Memory B cell (primary cell): ENCODE results near the gene RPE65.
A peak's percentile ranks its signal among the peaks of the same experiment; 100 is the strongest.

ENCODE experiments used
- ATAC-seq: fragments of 150-1000 bp; cut with Tn5 transposase; 2 replicates; pipeline ENCODE4 v1.10.0; 2021; ENCODE audit warnings: low read depth, mild to moderate bottlenecking, moderate library complexity
- DNase-seq, 2 donors: peaks; one replicate each; pipeline ENCODE4 v3.0.0; 2022; ENCODE audit warnings: low spot score in 2 of 2
- H3K27ac Mint-ChIP-seq: one replicate; pipeline ENCODE4 v1.8.0; 2022; ENCODE audit warnings: mild to moderate bottlenecking, moderate library complexity, mixed read lengths
- H3K27me3 Mint-ChIP-seq: one replicate; pipeline ENCODE4 v1.8.0; 2022; ENCODE audit warnings: mixed read lengths
- H3K36me3 Mint-ChIP-seq: one replicate; pipeline ENCODE4 v1.8.0; 2022; ENCODE audit warnings: mild to moderate bottlenecking, mixed read lengths
- H3K4me1 Mint-ChIP-seq: one replicate; pipeline ENCODE4 v1.8.0; 2022; ENCODE audit warnings: mixed read lengths
- H3K4me3 Mint-ChIP-seq: one replicate; pipeline ENCODE4 v1.8.0; 2022; ENCODE audit warnings: mild to moderate bottlenecking, moderate library complexity, mixed read lengths
- H3K9me3 Mint-ChIP-seq: one replicate; pipeline ENCODE4 v1.8.0; 2022; ENCODE audit warnings: mixed read lengths

Gene RPE65

GRCh38 chr1:68473060-68473459, 23.3 kb upstream of the RPE65 start:
- Mint-ChIP-seq H3K27ac (no peak overlapping the region), H3K27me3 (no peaks in the 10 kb centered on the region), H3K36me3 (no peaks in the 10 kb centered on the region), H3K4me3 (no peak overlapping the region), H3K9me3 (peaks cover 1% of the 10 kb centered on the region), H3K4me1 (no peaks in the 10 kb centered on the region)
- ATAC-seq = no peak
- no peak for DNase-seq

DNA sequence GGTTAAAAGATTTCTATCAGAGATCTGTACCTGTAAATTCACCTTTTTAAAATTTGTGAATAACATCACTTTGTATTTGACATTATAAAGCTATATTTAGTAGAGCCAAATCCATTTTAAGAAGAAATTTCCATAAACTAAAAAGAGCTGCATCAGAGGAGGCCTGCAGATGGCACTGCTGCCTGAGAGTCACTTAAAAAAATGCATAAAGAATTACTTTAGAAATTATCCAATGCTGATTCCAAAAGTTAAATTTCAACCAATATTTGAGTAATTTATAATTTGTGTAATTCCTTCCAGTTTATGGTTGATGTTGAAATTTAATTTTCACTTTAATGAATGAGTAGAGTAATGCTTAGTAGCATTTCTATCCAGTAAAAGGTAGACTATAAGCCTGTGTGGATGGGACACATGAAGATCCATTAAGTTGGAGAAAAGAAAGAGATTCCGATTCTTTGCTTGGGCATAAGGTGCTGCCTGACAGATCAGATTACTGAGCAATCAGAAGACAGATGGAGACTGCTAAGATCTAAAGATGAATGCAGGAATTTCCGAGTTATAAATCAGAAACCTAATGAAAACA, 20.7 kb upstream of the RPE65 start:
- DNase-seq = no peak
- Mint-ChIP-seq H3K4me3 (no peak overlapping the region), H3K4me1 (no peaks in the 10 kb centered on the region), H3K9me3 (peaks cover 1% of the 10 kb centered on the region), H3K27ac (no peak overlapping the region), H3K36me3 (no peaks in the 10 kb centered on the region), H3K27me3 (no peaks in the 10 kb centered on the region)
- no peak for ATAC-seq

GRCh38 chr1:68464891-68465290, 15.1 kb upstream of the RPE65 start:
- H3K27me3 Mint-ChIP-seq = peaks cover 10% of the 10 kb centered on the region
- H3K4me3 Mint-ChIP-seq = no peak overlapping the region
- H3K4me1 Mint-ChIP-seq = no peaks in the 10 kb centered on the region
- peaks cover 3% of the 10 kb centered on the region for H3K36me3 Mint-ChIP-seq
- peaks cover 8% of the 10 kb centered on the region for H3K9me3 Mint-ChIP-seq
- ATAC-seq (no peak), DNase-seq (no peak)
- H3K27ac Mint-ChIP-seq = no peak overlapping the region

DNA sequence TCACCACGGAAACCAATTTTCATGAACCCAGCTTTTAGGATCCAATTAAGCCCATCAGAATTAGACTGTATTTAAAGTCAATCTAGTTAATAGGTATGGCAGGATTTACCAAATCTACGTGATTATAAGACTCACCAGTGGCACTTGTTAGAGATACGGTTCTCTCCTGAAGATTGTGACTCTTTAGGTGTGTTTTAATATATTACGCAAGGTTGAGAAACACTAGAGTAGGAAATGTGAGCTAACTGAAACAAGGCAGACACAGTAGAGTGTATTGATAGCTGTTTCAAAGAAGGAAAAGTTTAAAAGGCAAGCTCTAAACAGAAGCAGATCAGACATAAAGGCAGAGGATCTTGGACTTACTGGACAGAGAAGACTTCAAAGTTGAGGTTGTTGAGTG, 11.2 kb upstream of the RPE65 start:
- Mint-ChIP-seq H3K27ac (no peak overlapping the region), H3K27me3 (peaks cover 12% of the 10 kb centered on the region), H3K4me1 (no peaks in the 10 kb centered on the region), H3K9me3 (peaks cover 8% of the 10 kb centered on the region), H3K4me3 (no peak overlapping the region), H3K36me3 (peaks cover 3% of the 10 kb centered on the region)
- ATAC-seq = no peak
- no peak for DNase-seq

GRCh38 chr1:68459796-68460195, 10.0 kb upstream of the RPE65 start:
- peaks cover 7% of the 10 kb centered on the region for H3K27me3 Mint-ChIP-seq
- no peak for ATAC-seq
- no peaks in the 10 kb centered on the region for H3K4me1 Mint-ChIP-seq

GRCh38 chr1:68459091-68459490, 9.3 kb upstream of the RPE65 start:
- no peak overlapping the region for H3K27ac Mint-ChIP-seq
- H3K4me1 Mint-ChIP-seq = no peaks in the 10 kb centered on the region
- H3K9me3 Mint-ChIP-seq = peaks cover 3% of the 10 kb centered on the region
- H3K36me3 Mint-ChIP-seq = peaks cover 3% of the 10 kb centered on the region
- no peak overlapping the region for H3K4me3 Mint-ChIP-seq
- DNase-seq (no peak), ATAC-seq (no peak)
- peaks cover 2% of the 10 kb centered on the region for H3K27me3 Mint-ChIP-seq

More at GRCh38 chr1:68459796-68460195, 10.0 kb upstream of the RPE65 start:
- Mint-ChIP-seq H3K4me3 (no peak overlapping the region), H3K27ac (no peak overlapping the region), H3K36me3 (peaks cover 3% of the 10 kb centered on the region), H3K9me3 (peaks cover 8% of the 10 kb centered on the region)
- no peak for DNase-seq

DNA sequence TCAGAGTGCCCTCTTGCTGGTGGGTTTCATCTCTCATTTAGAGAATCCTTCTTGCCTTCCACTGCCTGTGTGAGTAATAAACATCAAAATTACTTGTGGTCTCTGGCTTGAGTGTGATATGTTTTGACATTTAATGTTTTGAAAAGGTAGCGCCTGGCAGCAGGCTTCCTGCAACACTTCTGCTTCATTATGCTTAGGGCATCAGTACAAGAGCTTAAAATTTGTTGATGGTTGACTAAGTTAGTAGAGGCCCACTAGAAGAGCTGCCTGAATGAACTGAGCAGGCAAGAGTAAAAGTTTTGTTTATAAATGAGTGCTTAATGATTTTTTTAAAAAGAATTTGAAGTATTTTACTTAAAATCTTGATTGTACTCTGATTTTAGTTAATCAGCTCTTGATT, 6.4 kb upstream of the RPE65 start:
- no peak for DNase-seq
- Mint-ChIP-seq H3K9me3 (no peaks in the 10 kb centered on the region), H3K4me3 (no peak overlapping the region)

DNA sequence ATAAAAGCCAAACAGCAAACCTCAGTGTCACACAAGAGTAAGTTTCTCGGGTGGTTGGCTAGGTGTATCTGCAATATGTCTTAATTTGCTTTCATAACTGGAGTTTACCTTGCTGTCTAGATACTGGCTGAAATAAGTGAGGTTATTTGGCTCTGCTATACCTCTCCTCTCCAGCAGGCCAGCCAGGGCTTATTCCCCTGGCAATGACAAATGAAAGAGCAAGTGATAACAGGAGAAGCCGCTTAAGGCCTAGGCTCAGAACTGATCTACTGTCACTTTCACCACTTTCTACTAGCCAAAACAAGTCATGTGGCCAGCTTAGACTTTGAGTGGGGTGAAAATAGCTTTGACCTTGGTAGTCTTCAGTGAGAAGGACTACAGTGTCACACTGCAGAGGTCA, 4.8 kb upstream of the RPE65 start:
- ATAC-seq = no peak
- no peaks in the 10 kb centered on the region for H3K36me3 Mint-ChIP-seq
- H3K27me3 Mint-ChIP-seq = no peaks in the 10 kb centered on the region
- no peak overlapping the region for H3K4me3 Mint-ChIP-seq
- H3K4me1 Mint-ChIP-seq = no peaks in the 10 kb centered on the region
- no peak for DNase-seq
- no peaks in the 10 kb centered on the region for H3K9me3 Mint-ChIP-seq
- no peak overlapping the region for H3K27ac Mint-ChIP-seq

More for the DNA sequence above, 6.4 kb upstream of the RPE65 start:
- Mint-ChIP-seq H3K36me3 (no peaks in the 10 kb centered on the region), H3K27me3 (peaks cover 2% of the 10 kb centered on the region), H3K27ac (no peak overlapping the region), H3K4me1 (no peaks in the 10 kb centered on the region)
- ATAC-seq = no peak

DNA sequence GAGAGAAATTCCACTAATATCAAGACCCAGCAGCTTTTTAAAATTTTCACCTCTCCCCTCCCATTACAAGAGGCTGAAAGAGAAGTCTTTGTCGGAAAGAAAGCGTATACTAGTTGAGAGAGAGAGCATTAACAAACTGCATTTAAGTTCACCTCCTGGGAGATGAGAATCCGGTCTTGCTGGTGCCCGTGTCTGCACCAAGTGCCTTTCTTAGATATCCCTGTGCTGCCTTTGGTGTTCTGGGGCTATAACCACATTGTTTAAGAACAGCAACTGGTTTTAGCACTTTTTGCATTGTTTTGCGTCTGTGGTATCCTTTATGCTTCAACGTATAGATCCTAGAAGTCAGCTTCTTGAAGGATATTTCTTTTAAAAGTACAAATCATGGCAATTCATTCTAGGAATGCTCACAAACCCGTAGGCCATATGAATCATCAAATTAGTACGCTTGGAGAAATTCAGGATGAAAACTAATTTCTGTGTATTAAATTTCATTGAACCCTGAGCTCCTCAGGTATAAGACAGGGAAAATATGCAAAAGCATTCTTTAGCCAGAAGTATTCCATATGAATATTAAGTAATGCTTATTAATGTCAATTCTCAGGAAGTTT, 3.4 kb upstream of the RPE65 start:
- H3K4me3 Mint-ChIP-seq = no peak overlapping the region
- no peaks in the 10 kb centered on the region for H3K4me1 Mint-ChIP-seq
- H3K27me3 Mint-ChIP-seq = no peaks in the 10 kb centered on the region
- DNase-seq = no peak
- no peaks in the 10 kb centered on the region for H3K36me3 Mint-ChIP-seq
- ATAC-seq = no peak
- no peak overlapping the region for H3K27ac Mint-ChIP-seq
- no peaks in the 10 kb centered on the region for H3K9me3 Mint-ChIP-seq

- Mint-ChIP-seq H3K4me3 (no peak overlapping the region), H3K4me1 (no peaks in the 10 kb centered on the region)
- no peak for DNase-seq
These were observed 1.4 kb downstream of the RPE65 start for GRCh38 chr1:68448365-68448764.

GRCh38 chr1:68445709-68446108, 4.0 kb downstream of the RPE65 start:
- Mint-ChIP-seq H3K9me3 (no peaks in the 10 kb centered on the region), H3K36me3 (no peaks in the 10 kb centered on the region), H3K4me1 (peaks cover 2% of the 10 kb centered on the region), H3K27me3 (peaks cover 3% of the 10 kb centered on the region), H3K4me3 (no peak overlapping the region), H3K27ac (no peak overlapping the region)
- ATAC-seq (no peak), DNase-seq (no peak)

More at GRCh38 chr1:68448365-68448764, 1.4 kb downstream of the RPE65 start:
- Mint-ChIP-seq H3K27me3 (peaks cover 1% of the 10 kb centered on the region), H3K36me3 (no peaks in the 10 kb centered on the region), H3K9me3 (no peaks in the 10 kb centered on the region), H3K27ac (no peak overlapping the region)
- no peak for ATAC-seq

DNA sequence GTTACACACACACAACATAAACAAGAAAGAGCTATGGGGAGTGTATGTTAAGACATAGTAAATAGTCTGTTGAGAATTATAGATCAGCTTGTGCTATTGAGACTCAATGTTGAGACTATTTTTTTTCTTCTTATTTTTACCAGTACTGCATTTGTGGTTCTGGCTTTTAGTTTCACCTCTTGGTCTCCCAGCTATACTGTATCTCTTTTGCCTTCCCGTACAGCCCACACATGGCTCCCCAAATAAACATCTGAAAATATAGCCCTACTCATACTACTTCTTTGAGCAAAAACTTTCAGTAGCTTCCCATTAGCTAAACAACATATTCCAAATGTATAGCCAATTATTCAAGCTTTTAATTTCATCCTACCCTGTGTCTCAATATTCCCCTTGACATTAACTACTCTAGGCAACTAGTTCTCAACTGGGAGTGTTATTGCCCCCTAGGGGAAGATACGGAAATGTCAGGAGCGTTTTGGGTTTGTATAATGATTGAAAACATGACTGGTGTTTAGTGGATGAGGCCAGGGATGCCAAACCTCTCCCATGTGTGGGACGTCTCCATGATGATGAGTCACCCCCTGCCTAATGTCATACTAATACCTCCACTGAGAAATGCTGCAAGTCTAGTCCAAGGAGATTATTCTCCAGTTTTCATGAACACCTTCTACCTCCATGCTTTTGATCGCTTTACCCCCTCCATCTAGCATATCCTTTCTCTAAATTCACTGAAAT, 6.8 kb downstream of the RPE65 start:
- Mint-ChIP-seq H3K9me3 (no peaks in the 10 kb centered on the region), H3K4me3 (no peak overlapping the region), H3K27ac (no peak overlapping the region), H3K4me1 (peaks cover 6% of the 10 kb centered on the region), H3K27me3 (peaks cover 5% of the 10 kb centered on the region), H3K36me3 (no peaks in the 10 kb centered on the region)
- ATAC-seq (peak; percentile 31), DNase-seq (peak; percentile 30 to 33)

DNA sequence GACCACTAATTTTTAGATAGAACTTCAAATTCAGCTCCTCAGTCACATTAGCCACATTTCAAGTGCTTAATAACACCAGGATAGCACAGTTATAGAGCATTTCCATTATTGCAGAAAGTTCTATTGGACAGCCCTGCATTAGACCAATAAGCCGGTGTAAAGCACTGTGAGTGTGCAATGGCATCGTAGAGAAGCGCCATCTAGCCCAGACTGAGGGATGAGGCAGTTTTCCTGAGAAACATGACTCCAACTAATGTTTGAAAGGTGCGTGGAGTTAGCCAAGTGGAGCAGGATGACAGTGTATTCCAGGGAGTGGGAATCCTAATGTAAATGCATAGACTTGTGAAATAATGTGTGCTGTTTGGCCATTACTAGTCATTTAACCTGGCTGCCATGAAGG, 7.7 kb downstream of the RPE65 start:
- H3K36me3 Mint-ChIP-seq = no peaks in the 10 kb centered on the region
- no peak for ATAC-seq
- peaks cover 6% of the 10 kb centered on the region for H3K4me1 Mint-ChIP-seq
- H3K27ac Mint-ChIP-seq = no peak overlapping the region
- no peaks in the 10 kb centered on the region for H3K9me3 Mint-ChIP-seq
- peaks cover 6% of the 10 kb centered on the region for H3K27me3 Mint-ChIP-seq
- no peak for DNase-seq
- H3K4me3 Mint-ChIP-seq = no peak overlapping the region

- ATAC-seq = no peak
- no peaks in the 10 kb centered on the region for H3K9me3 Mint-ChIP-seq
These were observed 11.4 kb downstream of the RPE65 start for GRCh38 chr1:68438310-68438709.

More at GRCh38 chr1:68438310-68438709, 11.4 kb downstream of the RPE65 start:
- DNase-seq = no peak
- Mint-ChIP-seq H3K27ac (no peak overlapping the region), H3K36me3 (no peaks in the 10 kb centered on the region), H3K4me1 (peaks cover 6% of the 10 kb centered on the region), H3K4me3 (no peak overlapping the region), H3K27me3 (peaks cover 7% of the 10 kb centered on the region)
